CD4-positive, alpha-beta memory T cell (primary cell): Measurements from ENCODE around the gene IL32. TPM values are rescaled to one million over a fixed set of nuclear protein-coding genes. Genes with fewer than 3 reads are reported as not detected.

Experiments
- CTCF ChIA-PET: fragments of 350-600 bp; sonication (Branson Sonifier 250); formaldehyde crosslinking; loops from one replicate; lab custom pipeline; 2021; ENCODE audit warnings: inconsistent platforms; ENCODE audit not compliant: partially characterized antibody; lab: Charles Lee
- POLR2A ChIA-PET: fragments of 350-600 bp; sonication (Branson Sonifier 250); formaldehyde crosslinking; loops from one replicate; lab custom pipeline; 2021; ENCODE audit not compliant: partially characterized antibody; lab: Charles Lee
- DNase-seq, 5 donors: peaks; one replicate each; pipeline versions ENCODE4 v3.0.0 to v3.0.0-alpha.2; 2020 to 2022; ENCODE audit warnings: mixed read lengths in 1 of 5
- H3K27ac ChIP-seq: one replicate; pipeline ENCODE4 v1.7.0; 2013; ENCODE audit warnings: low read depth, low read length
- H3K27me3 ChIP-seq: 2 replicates; pipeline ENCODE4 v1.7.0; 2013; ENCODE audit warnings: mild to moderate bottlenecking, low read length, moderate library complexity; ENCODE audit not compliant: insufficient read depth
- H3K36me3 ChIP-seq: 2 replicates; pipeline ENCODE4 v1.7.0; 2013; ENCODE audit warnings: mild to moderate bottlenecking, low read length, moderate library complexity; ENCODE audit not compliant: insufficient read depth
- H3K4me1 ChIP-seq: 2 replicates; pipeline ENCODE4 v1.7.0; 2013; ENCODE audit warnings: mild to moderate bottlenecking, low read length, moderate library complexity; ENCODE audit not compliant: insufficient read depth
- H3K4me3 ChIP-seq, 2 donors: one replicate each; pipeline ENCODE4 v1.7.0; 2013; ENCODE audit warnings: low read length in 2 of 2, mild to moderate bottlenecking in 1 of 2
- H3K9me3 ChIP-seq, 2 donors: one replicate each; pipeline ENCODE4 v1.7.0; 2013; ENCODE audit warnings: low read length in 2 of 2, control low read depth in 1 of 2; ENCODE audit not compliant: control insufficient read depth in 1 of 2
- H3K27ac Mint-ChIP-seq, 7 donors: one replicate each; pipeline ENCODE4 v1.8.0; 2020 to 2021; ENCODE audit warnings: mixed read lengths in 7 of 7, mild to moderate bottlenecking in 6 of 7, inconsistent platforms in 3 of 7, moderate library complexity in 3 of 7
- H3K27me3 Mint-ChIP-seq, 2 donors: one replicate each; pipeline ENCODE4 v1.8.0; 2020 to 2021; ENCODE audit warnings: mixed read lengths in 2 of 2
- H3K36me3 Mint-ChIP-seq, 2 donors: one replicate each; pipeline ENCODE4 v1.8.0; 2020 to 2021; ENCODE audit warnings: mixed read lengths in 2 of 2, inconsistent platforms in 1 of 2, mild to moderate bottlenecking in 1 of 2
- H3K4me1 Mint-ChIP-seq, 4 donors: one replicate each; pipeline ENCODE4 v1.8.0; 2020 to 2021; ENCODE audit warnings: mixed read lengths in 4 of 4, mild to moderate bottlenecking in 1 of 4
- H3K4me3 Mint-ChIP-seq, 8 donors: one replicate each; pipeline ENCODE4 v1.8.0; 2020 to 2021; ENCODE audit warnings: mixed read lengths in 8 of 8, mild to moderate bottlenecking in 7 of 8, moderate library complexity in 6 of 8, inconsistent platforms in 3 of 8
- H3K9me3 Mint-ChIP-seq, 8 donors: one replicate each; pipeline ENCODE4 v1.8.0; 2020 to 2021; ENCODE audit warnings: mixed read lengths in 8 of 8, mild to moderate bottlenecking in 5 of 8, inconsistent platforms in 3 of 8, moderate library complexity in 1 of 8
- intact Hi-C: fragments of 100-400 bp; cut with micrococcal nuclease; formaldehyde crosslinking; loops from one replicate; pipeline ENCODE4 v1.15.1; 2023
- polyA plus RNA-seq, 2 donors: library from polyadenylated mRNA; unstranded; fragments of 300-500 nt; fragmentation: Illumina TruSeq; gene quantifications; one replicate each; pipeline ENCODE4 v1.2.3, GENCODE V29; 2021
- total RNA-seq, 2 experiments: library from RNA; stranded (reverse); gene quantifications; one replicate each; pipeline ENCODE4 v1.2.3, GENCODE V29; 2021

IL32 gene
- total and polyA plus RNA-seq, 4 experiments from 2014 or later: 752 to 3,174 (median 1,961) TPM

DNA sequence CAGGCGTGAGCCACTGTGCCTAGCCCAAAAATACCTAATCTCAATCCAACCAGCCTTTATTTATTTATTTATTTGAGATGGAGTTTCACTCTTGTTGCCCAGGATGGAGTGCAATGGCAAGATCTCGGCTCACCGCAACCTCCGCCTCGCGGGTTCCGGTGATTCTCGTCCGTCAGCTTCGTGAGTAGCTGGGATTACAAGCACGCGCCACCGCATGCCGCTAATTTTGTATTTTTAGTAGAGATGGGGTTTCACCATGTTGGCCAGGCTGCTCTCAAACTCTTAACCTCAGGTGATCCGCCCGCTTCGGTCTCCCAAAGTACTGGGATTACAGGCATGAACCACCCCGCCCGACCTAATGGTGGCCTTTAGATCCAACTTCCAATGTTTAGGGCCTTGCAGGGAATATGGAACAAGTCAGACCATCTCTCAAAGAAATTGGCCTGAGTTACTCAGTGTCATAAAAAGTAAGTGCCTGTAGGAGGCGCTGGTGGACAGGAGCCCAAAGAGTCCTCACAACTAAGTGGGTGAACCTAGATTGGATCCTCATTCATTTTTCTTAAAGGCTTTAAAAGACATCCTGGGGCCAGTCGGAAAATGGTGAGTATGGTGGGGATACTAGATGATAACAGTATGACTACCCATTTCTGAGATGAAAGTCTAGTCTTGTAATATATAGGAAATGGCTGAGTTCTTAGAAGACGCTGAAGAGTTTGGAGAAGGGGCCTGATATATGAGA lies 29.0 kb downstream of the IL32 start:
- Histone ChIP-seq H3K27me3 (no peaks in the 10 kb centered on the region), H3K4me1 (peaks cover 45% of the 10 kb centered on the region), H3K9me3 (no peaks in the 10 kb centered on the region), H3K27ac (no peak overlapping the region), H3K4me3 (no peak overlapping the region), H3K36me3 (no peaks in the 10 kb centered on the region)
- Mint-ChIP-seq H3K27ac (peak overlapping the region; percentile 17 to 95 (median 78)), H3K27me3 (no peaks in the 10 kb centered on the region), H3K4me3 (peak overlapping the region in 5 of 8 donors; percentile 3 to 77 (median 22)), H3K36me3 (no peaks in the 10 kb centered on the region), H3K9me3 (no peaks in the 10 kb centered on the region), H3K4me1 (peaks cover 9 to 56% (median 32%) of the 10 kb centered on the region in 4 donors)
- CTCF ChIA-PET: interaction anchor here (1.4 to 17.8 kb wide), 6 partner anchors 14 to 36 kb away, joined by 3 to 376 read pairs (median 10); partner anchors contain the start of genes IL32 and ZNF213
- POLR2A ChIA-PET: interaction anchor here (1.7 to 12.6 kb wide), 8 partner anchors 18 to 36 kb away, joined by 6 to 146 read pairs (median 26); partner anchors contain the start of gene IL32
- peak; percentile 58 to 76 (median 66) for DNase-seq
- intact Hi-C loops: loop anchor here (1.0 kb wide), 3 partner anchors 30 to 406 kb away; no protein-coding TSS in a partner anchor

DNA sequence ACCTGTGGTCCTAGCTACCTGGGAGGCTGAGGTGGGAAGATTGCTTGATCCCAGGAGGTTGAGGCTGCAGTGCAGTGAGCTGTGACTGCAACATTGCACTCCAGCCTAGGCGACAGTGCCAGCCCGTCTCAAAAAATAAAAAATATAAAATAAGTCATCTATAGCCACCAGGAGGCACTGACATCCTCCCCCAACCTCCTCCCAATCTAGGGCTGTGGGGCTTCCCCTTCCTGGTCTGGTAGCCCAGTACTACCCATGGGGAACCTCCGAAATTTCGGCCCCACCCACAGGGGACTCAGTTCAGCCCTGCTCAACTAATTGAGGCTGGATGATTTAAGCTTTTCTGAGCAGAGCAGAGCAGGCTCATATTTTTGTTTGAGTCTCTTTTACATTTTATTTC lies 30.4 kb downstream of the IL32 start:
- H3K27ac ChIP-seq: peak overlapping the region; percentile 14
- DNase-seq: peak; percentile 59 to 80 (median 64)
- Mint-ChIP-seq H3K27me3 (no peaks in the 10 kb centered on the region), H3K4me3 (peak overlapping the region in 4 of 8 donors; percentile 11 to 53 (median 46)), H3K36me3 (no peaks in the 10 kb centered on the region), H3K9me3 (no peaks in the 10 kb centered on the region), H3K27ac (peak overlapping the region; percentile 68 to 92 (median 79)), H3K4me1 (peaks cover 15 to 61% (median 41%) of the 10 kb centered on the region in 4 donors)
- no peaks in the 10 kb centered on the region for H3K9me3 ChIP-seq
- no peak overlapping the region for H3K4me3 ChIP-seq
- no peaks in the 10 kb centered on the region for H3K36me3 ChIP-seq
- peaks cover 51% of the 10 kb centered on the region for H3K4me1 ChIP-seq
- ChIA-PET CTCF (interaction anchor here (0.8 to 17.8 kb wide), 22 partner anchors 10 to 76 kb away, joined by 3 to 376 read pairs (median 4); partner anchors contain the start of genes HCFC1R1, IL32, THOC6 and ZNF213), POLR2A (interaction anchor here (1.1 to 12.6 kb wide), 7 partner anchors 12 to 39 kb away, joined by 3 to 146 read pairs (median 17); partner anchors contain the start of genes IL32 and ZNF213)
- H3K27me3 ChIP-seq: no peaks in the 10 kb centered on the region
- intact Hi-C loops: loop anchor here (1.0 kb wide), 2 partner anchors 33 to 70 kb away; no protein-coding TSS in a partner anchor

DNA sequence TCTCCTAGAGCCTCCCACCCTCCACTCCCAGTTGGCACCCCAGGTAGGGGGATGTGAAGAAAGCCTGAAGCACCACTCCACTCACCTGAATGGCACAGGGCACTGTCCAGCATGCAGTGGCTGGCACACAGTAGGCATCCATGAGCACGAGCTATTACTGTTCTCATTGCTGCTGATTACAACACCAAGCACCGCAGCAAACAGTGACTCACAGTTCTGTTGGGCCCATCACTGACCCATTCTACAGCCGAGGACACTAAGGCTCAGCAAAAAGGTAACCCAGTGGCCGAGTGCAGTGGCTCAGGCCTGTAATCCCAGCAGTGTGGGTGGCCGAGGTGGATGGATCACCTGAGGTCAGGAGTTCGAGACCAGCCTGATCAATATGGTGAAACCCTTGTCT lies 30.9 kb downstream of the IL32 start:
- Mint-ChIP-seq H3K27me3 (no peaks in the 10 kb centered on the region), H3K4me3 (no peak overlapping the region), H3K27ac (peak overlapping the region in 5 of 7 donors; percentile 68 to 92 (median 84)), H3K9me3 (no peaks in the 10 kb centered on the region), H3K4me1 (peaks cover 20 to 61% (median 42%) of the 10 kb centered on the region in 4 donors), H3K36me3 (no peaks in the 10 kb centered on the region)
- CTCF ChIA-PET: interaction anchor here (0.9 to 17.8 kb wide), 21 partner anchors 8 to 76 kb away, joined by 3 to 376 read pairs (median 4); partner anchors contain the start of genes HCFC1R1, IL32, THOC6 and ZNF213
- Histone ChIP-seq H3K27me3 (no peaks in the 10 kb centered on the region), H3K4me3 (no peak overlapping the region), H3K27ac (peak overlapping the region; percentile 14), H3K9me3 (no peaks in the 10 kb centered on the region), H3K4me1 (peaks cover 51% of the 10 kb centered on the region), H3K36me3 (no peaks in the 10 kb centered on the region)
- no peak for DNase-seq
- POLR2A ChIA-PET: interaction anchor here (1.0 to 12.6 kb wide), 10 partner anchors 13 to 39 kb away, joined by 3 to 146 read pairs (median 5); partner anchors contain the start of genes IL32 and ZNF213
- intact Hi-C loops: loop anchor here (1.0 kb wide), 2 partner anchors 33 to 70 kb away; no protein-coding TSS in a partner anchor

DNA sequence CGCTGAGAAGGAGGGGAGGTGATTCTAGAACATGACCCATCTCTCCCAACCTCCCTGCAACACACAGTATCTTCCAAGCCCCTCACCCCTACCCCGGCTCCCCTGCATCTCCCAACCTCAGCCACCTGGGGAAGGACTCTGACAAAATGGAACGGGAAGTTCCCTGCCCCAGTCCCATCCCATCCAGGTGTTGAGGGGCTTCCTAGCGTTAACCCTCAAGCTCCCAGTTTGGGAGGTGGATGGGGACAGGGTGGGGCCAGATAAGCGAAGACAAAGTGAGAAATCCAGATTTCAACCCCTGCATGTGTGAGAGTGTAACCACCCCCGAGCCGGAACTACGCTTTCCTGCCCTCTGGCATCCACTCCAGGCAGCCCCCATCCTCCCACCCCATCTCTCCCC lies 31.8 kb downstream of the IL32 start:
- Histone ChIP-seq H3K27me3 (no peaks in the 10 kb centered on the region), H3K27ac (no peak overlapping the region), H3K4me1 (peaks cover 56% of the 10 kb centered on the region), H3K9me3 (no peaks in the 10 kb centered on the region), H3K4me3 (no peak overlapping the region), H3K36me3 (no peaks in the 10 kb centered on the region)
- H3K9me3 Mint-ChIP-seq: no peaks in the 10 kb centered on the region
- peak overlapping the region in 4 of 7 donors; percentile 31 to 87 (median 78) for H3K27ac Mint-ChIP-seq
- intact Hi-C loops: no loop called here
- no peaks in the 10 kb centered on the region for H3K27me3 Mint-ChIP-seq
- ChIA-PET POLR2A (interaction anchor here (0.7 to 12.6 kb wide), 8 partner anchors 13 to 116 kb away, joined by 3 to 146 read pairs (median 6); partner anchors contain the start of genes IL32 and ZNF213), CTCF (interaction anchor here (0.9 to 17.8 kb wide), 7 partner anchors 9 to 69 kb away, joined by 3 to 376 read pairs (median 11); partner anchors contain the start of genes IL32 and ZNF213)
- no peaks in the 10 kb centered on the region for H3K36me3 Mint-ChIP-seq
- no peak for DNase-seq
- peak overlapping the region in 1 of 8 donors; percentile 3 for H3K4me3 Mint-ChIP-seq
- peaks cover 25 to 62% (median 44%) of the 10 kb centered on the region in 4 donors for H3K4me1 Mint-ChIP-seq

DNA sequence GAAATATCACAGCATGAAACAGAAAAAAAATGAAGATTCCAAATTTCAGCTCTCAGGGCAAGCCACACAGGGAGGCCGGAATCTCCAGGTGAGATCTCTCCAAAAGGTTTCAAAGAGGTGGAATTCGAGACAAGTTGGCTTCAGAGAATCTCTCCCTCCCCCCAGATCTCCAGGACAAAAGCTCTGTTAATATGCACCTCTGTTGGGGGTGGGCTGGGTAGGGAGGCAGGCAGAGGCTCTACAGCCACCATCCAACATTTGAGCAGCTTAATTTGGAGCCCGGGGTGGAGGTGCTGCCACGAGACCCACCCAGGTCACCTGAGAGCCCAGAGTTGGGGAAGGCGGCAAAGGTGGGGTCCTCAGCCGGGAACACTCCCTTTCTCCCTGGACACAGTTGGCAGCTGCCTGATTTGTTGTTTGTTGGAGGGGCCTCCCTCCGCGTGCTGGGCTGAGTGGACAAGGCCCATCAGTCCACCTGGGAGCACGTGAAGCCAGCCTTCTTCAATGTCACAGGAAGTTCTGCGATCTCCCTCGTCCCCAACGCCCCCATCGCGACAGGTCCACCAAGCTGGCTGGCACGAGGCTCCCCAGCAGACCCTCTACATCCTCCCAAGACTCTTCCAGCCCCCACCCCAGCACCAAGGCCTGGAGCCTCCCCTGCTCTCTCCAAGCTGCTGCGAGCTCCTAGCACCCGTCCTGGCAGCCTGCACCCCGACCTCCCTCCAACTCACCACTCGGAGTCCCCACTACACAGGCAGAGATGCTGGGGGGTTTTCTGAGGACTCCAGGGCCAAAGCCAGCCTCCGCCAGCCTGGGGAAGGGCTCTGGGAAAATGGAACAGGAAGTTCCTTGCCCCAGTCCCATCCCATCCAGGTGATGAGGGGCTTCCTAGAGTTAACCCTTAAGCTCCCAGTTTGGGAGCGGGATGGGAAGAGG lies 33.3 kb downstream of the IL32 start, which contains the start of gene ZSCAN10:
TSS of gene ZSCAN10 (minus strand) at position 836 of the 936 bp plus-strand sequence. CDS start 6,357 bp downstream, outside the sequence.
- intact Hi-C loops: no loop called here
- Histone ChIP-seq H3K36me3 (no peaks in the 10 kb centered on the region), H3K9me3 (no peaks in the 10 kb centered on the region), H3K27me3 (no peaks in the 10 kb centered on the region), H3K27ac (peak within 1 kb of the TSS; percentile 33), H3K4me1 (peaks cover 68% of the 10 kb centered on the region), H3K4me3 (peak within 1 kb of the TSS; percentile 19 to 23)
- Mint-ChIP-seq H3K4me3 (peak within 1 kb of the TSS; percentile 77 to 90 (median 86)), H3K27me3 (no peaks in the 10 kb centered on the region), H3K4me1 (peaks cover 25 to 72% (median 51%) of the 10 kb centered on the region in 4 donors), H3K36me3 (no peaks in the 10 kb centered on the region), H3K27ac (peak within 1 kb of the TSS; percentile 82 to 97 (median 93)), H3K9me3 (no peaks in the 10 kb centered on the region)
- CTCF ChIA-PET: interaction anchor here (1.1 to 17.8 kb wide), 9 partner anchors 10 to 71 kb away, joined by 3 to 376 read pairs (median 5); partner anchors contain the start of genes IL32 and ZNF213
- POLR2A ChIA-PET: interaction anchor here (0.7 to 12.6 kb wide), 15 partner anchors 18 to 67 kb away, joined by 3 to 146 read pairs (median 9); partner anchors contain the start of genes IL32 and ZNF213
- DNase-seq: no peak

DNA sequence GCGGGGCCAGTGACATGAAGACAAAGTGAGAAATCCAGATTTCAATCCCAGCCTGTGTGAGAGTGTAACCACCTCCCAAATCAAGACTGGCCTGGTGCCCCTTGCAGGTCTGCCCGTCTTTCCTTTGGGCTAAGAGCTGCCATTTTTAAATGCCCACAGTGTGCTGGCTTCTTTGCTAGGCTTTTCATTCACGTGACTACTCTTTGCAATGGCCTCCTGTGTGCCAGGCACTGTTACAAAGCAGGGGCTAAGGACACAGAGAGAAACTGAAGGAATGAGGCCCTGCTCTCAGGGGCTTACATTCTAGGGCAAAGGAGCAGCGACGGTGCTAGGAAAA lies 33.9 kb downstream of the IL32 start:
- ChIA-PET CTCF (interaction anchor here (0.6 to 17.8 kb wide), 6 partner anchors 22 to 192 kb away, joined by 3 to 376 read pairs (median 42); partner anchors contain the start of genes IL32 and ZNF213), POLR2A (interaction anchor here (0.8 to 12.6 kb wide), 14 partner anchors 9 to 68 kb away, joined by 3 to 146 read pairs (median 9); partner anchors contain the start of genes IL32 and ZNF213)
- Histone ChIP-seq H3K27me3 (no peaks in the 10 kb centered on the region), H3K36me3 (no peaks in the 10 kb centered on the region), H3K27ac (no peak overlapping the region), H3K4me3 (peak overlapping the region in 1 of 2 donors; percentile 19), H3K9me3 (no peaks in the 10 kb centered on the region), H3K4me1 (peaks cover 63% of the 10 kb centered on the region)
- Mint-ChIP-seq H3K9me3 (no peaks in the 10 kb centered on the region), H3K36me3 (no peaks in the 10 kb centered on the region), H3K27ac (peak overlapping the region in 3 of 7 donors; percentile 12 to 88 (median 82)), H3K4me1 (peaks cover 25 to 70% (median 49%) of the 10 kb centered on the region in 4 donors), H3K27me3 (no peaks in the 10 kb centered on the region), H3K4me3 (peak overlapping the region in 2 of 8 donors; percentile 77 to 88)
- intact Hi-C loops: no loop called here
- DNase-seq: no peak
